ENCODE data around the gene PIK3IP1.

Gene PIK3IP1

GRCh38 chr22:31290494-31291471 lies 1.5 kb downstream of the PIK3IP1 start:
- peak overlapping the region; percentile 76 to 99 (median 79) for H3K4me3 ChIP-seq (ENCODE audit: low read depth in 1 of 5, low read length in 5 of 5)
- peak overlapping the region; percentile 97 for H3K27ac ChIP-seq (ENCODE audit: low read depth, low read length)
- peak overlapping the region; percentile 63 to 96 (median 89) for H3K9ac ChIP-seq (ENCODE audit: low read length in 5 of 5)
- no peaks in the 10 kb centered on the region for H3K27me3 ChIP-seq (ENCODE audit: control insufficient read depth in 5 of 5, insufficient read depth in 4 of 5, low read length in 5 of 5)
- H3K4me1 ChIP-seq (ENCODE audit: control insufficient read depth in 5 of 5, insufficient read depth in 5 of 5, low read length in 5 of 5) = peaks cover 13 to 73% (median 61%) of the 10 kb centered on the region in 5 donors
- H3K36me3 ChIP-seq (ENCODE audit: control insufficient read depth in 5 of 5, insufficient read depth in 5 of 5, low read length in 5 of 5) = peaks cover 3 to 34% (median 27%) of the 10 kb centered on the region in 5 donors
- no peaks in the 10 kb centered on the region for H3K9me3 ChIP-seq (ENCODE audit: control insufficient read depth in 5 of 5, low read length in 5 of 5)

- Histone ChIP-seq H3K27ac (ENCODE audit: low read depth, low read length) (peak overlapping the region; percentile 97), H3K4me3 (ENCODE audit: low read depth in 1 of 5, low read length in 5 of 5) (peak overlapping the region in 4 of 5 donors; percentile 76 to 94 (median 78)), H3K9me3 (ENCODE audit: control insufficient read depth in 5 of 5, low read length in 5 of 5) (no peaks in the 10 kb centered on the region), H3K36me3 (ENCODE audit: control insufficient read depth in 5 of 5, insufficient read depth in 5 of 5, low read length in 5 of 5) (peaks cover 10 to 48% (median 42%) of the 10 kb centered on the region in 5 donors), H3K9ac (ENCODE audit: low read length in 5 of 5) (peak overlapping the region in 3 of 5 donors; percentile 58 to 89 (median 68)), H3K27me3 (ENCODE audit: control insufficient read depth in 5 of 5, insufficient read depth in 4 of 5, low read length in 5 of 5) (no peaks in the 10 kb centered on the region), H3K4me1 (ENCODE audit: control insufficient read depth in 5 of 5, insufficient read depth in 5 of 5, low read length in 5 of 5) (peaks cover 13 to 67% (median 57%) of the 10 kb centered on the region in 5 donors)
Measured at GRCh38 chr22:31289344-31289743, 2.9 kb downstream of the PIK3IP1 start.

- peak overlapping the region; percentile 97 for H3K27ac ChIP-seq (ENCODE audit: low read depth, low read length)
- no peaks in the 10 kb centered on the region for H3K27me3 ChIP-seq (ENCODE audit: control insufficient read depth in 5 of 5, insufficient read depth in 4 of 5, low read length in 5 of 5)
- peaks cover 13 to 65% (median 56%) of the 10 kb centered on the region in 5 donors for H3K4me1 ChIP-seq (ENCODE audit: control insufficient read depth in 5 of 5, insufficient read depth in 5 of 5, low read length in 5 of 5)
- peak overlapping the region in 1 of 5 donors; percentile 4 for H3K9ac ChIP-seq (ENCODE audit: low read length in 5 of 5)
- peaks cover 10 to 55% (median 47%) of the 10 kb centered on the region in 5 donors for H3K36me3 ChIP-seq (ENCODE audit: control insufficient read depth in 5 of 5, insufficient read depth in 5 of 5, low read length in 5 of 5)
- H3K9me3 ChIP-seq (ENCODE audit: control insufficient read depth in 5 of 5, low read length in 5 of 5) = no peaks in the 10 kb centered on the region
- H3K4me3 ChIP-seq (ENCODE audit: low read depth in 1 of 5, low read length in 5 of 5) = peak overlapping the region in 3 of 5 donors; percentile 12 to 77 (median 22)
Measured at GRCh38 chr22:31288496-31289240, 3.6 kb downstream of the PIK3IP1 start.

GRCh38 chr22:31287818-31288495 lies 4.3 kb downstream of the PIK3IP1 start:
- H3K27ac ChIP-seq (ENCODE audit: low read depth, low read length) = no peak overlapping the region
- peak overlapping the region in 2 of 5 donors; percentile 3 to 56 for H3K9ac ChIP-seq (ENCODE audit: low read length in 5 of 5)
- H3K27me3 ChIP-seq (ENCODE audit: control insufficient read depth in 5 of 5, insufficient read depth in 4 of 5, low read length in 5 of 5) = no peaks in the 10 kb centered on the region
- H3K36me3 ChIP-seq (ENCODE audit: control insufficient read depth in 5 of 5, insufficient read depth in 5 of 5, low read length in 5 of 5) = peaks cover 10 to 62% (median 55%) of the 10 kb centered on the region in 5 donors
- peaks cover 11 to 60% (median 49%) of the 10 kb centered on the region in 5 donors for H3K4me1 ChIP-seq (ENCODE audit: control insufficient read depth in 5 of 5, insufficient read depth in 5 of 5, low read length in 5 of 5)
- no peaks in the 10 kb centered on the region for H3K9me3 ChIP-seq (ENCODE audit: control insufficient read depth in 5 of 5, low read length in 5 of 5)
- H3K4me3 ChIP-seq (ENCODE audit: low read depth in 1 of 5, low read length in 5 of 5) = no peak overlapping the region

- Histone ChIP-seq H3K27ac (ENCODE audit: low read depth, low read length) (no peak overlapping the region), H3K36me3 (ENCODE audit: control insufficient read depth in 5 of 5, insufficient read depth in 5 of 5, low read length in 5 of 5) (peaks cover 10 to 76% (median 68%) of the 10 kb centered on the region in 5 donors)
Measured at GRCh38 chr22:31286360-31287255, 5.7 kb downstream of the PIK3IP1 start.

GRCh38 chr22:31284281-31285155 lies 7.8 kb downstream of the PIK3IP1 start:
- peak overlapping the region in 2 of 5 donors; percentile 16 to 37 for H3K9ac ChIP-seq (ENCODE audit: low read length in 5 of 5)
- H3K4me3 ChIP-seq (ENCODE audit: low read depth in 1 of 5, low read length in 5 of 5) = no peak overlapping the region
- H3K36me3 ChIP-seq (ENCODE audit: control insufficient read depth in 5 of 5, insufficient read depth in 5 of 5, low read length in 5 of 5) = peaks cover 10 to 92% (median 88%) of the 10 kb centered on the region in 5 donors

More at GRCh38 chr22:31286360-31287255, 5.7 kb downstream of the PIK3IP1 start:
- Histone ChIP-seq H3K27me3 (ENCODE audit: control insufficient read depth in 5 of 5, insufficient read depth in 4 of 5, low read length in 5 of 5) (no peaks in the 10 kb centered on the region), H3K4me1 (ENCODE audit: control insufficient read depth in 5 of 5, insufficient read depth in 5 of 5, low read length in 5 of 5) (peaks cover 11 to 46% (median 37%) of the 10 kb centered on the region in 5 donors), H3K4me3 (ENCODE audit: low read depth in 1 of 5, low read length in 5 of 5) (no peak overlapping the region), H3K9ac (ENCODE audit: low read length in 5 of 5) (no peak overlapping the region), H3K9me3 (ENCODE audit: control insufficient read depth in 5 of 5, low read length in 5 of 5) (no peaks in the 10 kb centered on the region)

GRCh38 chr22:31282748-31283468 lies 9.4 kb downstream of the PIK3IP1 start:
- no peaks in the 10 kb centered on the region for H3K27me3 ChIP-seq (ENCODE audit: control insufficient read depth in 5 of 5, insufficient read depth in 4 of 5, low read length in 5 of 5)
- H3K36me3 ChIP-seq (ENCODE audit: control insufficient read depth in 5 of 5, insufficient read depth in 5 of 5, low read length in 5 of 5) = peaks cover 10 to 95% (median 90%) of the 10 kb centered on the region in 5 donors
- no peak overlapping the region for H3K27ac ChIP-seq (ENCODE audit: low read depth, low read length)
- no peaks in the 10 kb centered on the region for H3K9me3 ChIP-seq (ENCODE audit: control insufficient read depth in 5 of 5, low read length in 5 of 5)
- peaks cover 0 to 15% (median 11%) of the 10 kb centered on the region in 5 donors for H3K4me1 ChIP-seq (ENCODE audit: control insufficient read depth in 5 of 5, insufficient read depth in 5 of 5, low read length in 5 of 5)
- no peak overlapping the region for H3K9ac ChIP-seq (ENCODE audit: low read length in 5 of 5)
- no peak overlapping the region for H3K4me3 ChIP-seq (ENCODE audit: low read depth in 1 of 5, low read length in 5 of 5)

More at GRCh38 chr22:31284281-31285155, 7.8 kb downstream of the PIK3IP1 start:
- Histone ChIP-seq H3K27me3 (ENCODE audit: control insufficient read depth in 5 of 5, insufficient read depth in 4 of 5, low read length in 5 of 5) (no peaks in the 10 kb centered on the region), H3K27ac (ENCODE audit: low read depth, low read length) (no peak overlapping the region), H3K9me3 (ENCODE audit: control insufficient read depth in 5 of 5, low read length in 5 of 5) (no peaks in the 10 kb centered on the region), H3K4me1 (ENCODE audit: control insufficient read depth in 5 of 5, insufficient read depth in 5 of 5, low read length in 5 of 5) (peaks cover 8 to 30% (median 27%) of the 10 kb centered on the region in 5 donors)

- H3K27me3 ChIP-seq (ENCODE audit: control insufficient read depth in 5 of 5, insufficient read depth in 4 of 5, low read length in 5 of 5) = no peaks in the 10 kb centered on the region
- H3K4me1 ChIP-seq (ENCODE audit: control insufficient read depth in 5 of 5, insufficient read depth in 5 of 5, low read length in 5 of 5) = peaks cover 0 to 10% (median 6%) of the 10 kb centered on the region in 5 donors
- no peak overlapping the region for H3K9ac ChIP-seq (ENCODE audit: low read length in 5 of 5)
- peaks cover 7 to 96% (median 89%) of the 10 kb centered on the region in 5 donors for H3K36me3 ChIP-seq (ENCODE audit: control insufficient read depth in 5 of 5, insufficient read depth in 5 of 5, low read length in 5 of 5)
- no peaks in the 10 kb centered on the region for H3K9me3 ChIP-seq (ENCODE audit: control insufficient read depth in 5 of 5, low read length in 5 of 5)
- no peak overlapping the region for H3K4me3 ChIP-seq (ENCODE audit: low read depth in 1 of 5, low read length in 5 of 5)
- no peak overlapping the region for H3K27ac ChIP-seq (ENCODE audit: low read depth, low read length)
Measured at GRCh38 chr22:31281733-31282132, 10.6 kb downstream of the PIK3IP1 start.

Measured in subcutaneous abdominal adipose tissue (tissue), 5 donors.